Gastrocnemius medialis (tissue), 4 donors: ENCODE data around the gene MTCL1. TPM values are rescaled to one million over a fixed set of nuclear protein-coding genes. Genes with fewer than 3 reads are reported as not detected.

ENCODE experiments used
- ATAC-seq, 2 donors: fragments of 150-250 bp; one replicate each; pipeline ENCODE4 v1.9.1; 2016
- DNase-seq, 2 donors: peaks; one replicate each; pipeline ENCODE4 v3.0.0-alpha.2; 2019
- H3K27ac ChIP-seq, 4 donors: fragments of 200-600 bp; sonication (generic); 1 replicate in 1 of 4; 2 replicates in 3 of 4; pipeline ENCODE4 v1.5.1; 2016 to 2018; ENCODE audit warnings: mild to moderate bottlenecking in 2 of 4, moderate library complexity in 1 of 4
- H3K27me3 ChIP-seq, 3 donors: fragments of 200-600 bp; sonication (generic) in 2 of 3; 1 replicate in 1 of 3; 2 replicates in 2 of 3; pipeline versions ENCODE4 v1.5.1 to v1.6.0; 2016 to 2019; ENCODE audit warnings: mild to moderate bottlenecking in 1 of 3, moderate library complexity in 1 of 3
- H3K36me3 ChIP-seq, 2 donors: fragments of 200-600 bp; sonication (generic) in 1 of 2; one replicate each; pipeline ENCODE4 v1.5.1; 2017 to 2018
- H3K4me1 ChIP-seq, 2 donors: fragments of 200-600 bp; sonication (generic) in 1 of 2; one replicate each; pipeline ENCODE4 v1.5.1; 2016 to 2017; ENCODE audit warnings: mild to moderate bottlenecking in 2 of 2
- H3K4me3 ChIP-seq, 4 donors: fragments of 200-600 bp; sonication (generic) in 3 of 4; 1 replicate in 1 of 4; 2 replicates in 3 of 4; pipeline ENCODE4 v1.5.1; 2016 to 2019; ENCODE audit warnings: mild to moderate bottlenecking in 2 of 4
- H3K9me3 ChIP-seq, 3 donors: fragments of 200-600 bp; sonication (generic) in 2 of 3; 1 replicate in 1 of 3; 2 replicates in 2 of 3; pipeline ENCODE4 v1.5.1; 2016 to 2019
- POLR2A ChIP-seq, 2 donors: fragments of 450-650 bp; IDR thresholded peaks; one replicate each; pipeline ENCODE4 v1.6.1; 2017; ENCODE audit warnings: antibody characterized with exemption in 2 of 2, mild to moderate bottlenecking in 2 of 2, moderate library complexity in 2 of 2
- in situ Hi-C, 4 donors: fragments of 200-750 bp; cut with MboI; loops; one replicate each; pipeline versions ENCODE4 v1.15.0 to v1.8.0; 2017; ENCODE audit warnings: low sequenced_read_pairs in 4 of 4
- intact Hi-C: fragments of 100-400 bp; cut with DNase I; formaldehyde crosslinking; loops from one replicate; pipeline ENCODE4 v1.15.1; 2023; ENCODE audit warnings: low total_unique reads
- total RNA-seq, 4 donors: library from RNA; depleted of rRNA; stranded (reverse); fragments of >200 nt; gene quantifications; one replicate each; pipeline versions ENCODE4 v1.1.0 to v1.2.3, GENCODE V29; 2016
- TF ChIP-seq, protein P1 (sequence below), 5 experiments: fragments of 450-650 bp in 3 of 5; fragments of 200-600 bp in 2 of 5; sonication (generic) in 2 of 5; IDR thresholded peaks in 4 of 5; conservative IDR thresholded peaks in 1 of 5; 1 replicate in 4 of 5; 2 replicates in 1 of 5; pipeline ENCODE4 v1.5.1; 2016 to 2019; ENCODE audit warnings: antibody characterized with exemption in 5 of 5, mild to moderate bottlenecking in 3 of 5, moderate library complexity in 3 of 5

The MTCL1 gene
- total RNA-seq, 4 donors from 2014 or later, result 2.0 to 8.6 (median 3.5) TPM

GRCh38 chr18:8766559-8767293, 61.4 kb downstream of the MTCL1 start:
- no peak for TF ChIP-seq POLR2A (IDR thresholded peaks at IDR 0.05)
- TF ChIP-seq, protein P1, sequence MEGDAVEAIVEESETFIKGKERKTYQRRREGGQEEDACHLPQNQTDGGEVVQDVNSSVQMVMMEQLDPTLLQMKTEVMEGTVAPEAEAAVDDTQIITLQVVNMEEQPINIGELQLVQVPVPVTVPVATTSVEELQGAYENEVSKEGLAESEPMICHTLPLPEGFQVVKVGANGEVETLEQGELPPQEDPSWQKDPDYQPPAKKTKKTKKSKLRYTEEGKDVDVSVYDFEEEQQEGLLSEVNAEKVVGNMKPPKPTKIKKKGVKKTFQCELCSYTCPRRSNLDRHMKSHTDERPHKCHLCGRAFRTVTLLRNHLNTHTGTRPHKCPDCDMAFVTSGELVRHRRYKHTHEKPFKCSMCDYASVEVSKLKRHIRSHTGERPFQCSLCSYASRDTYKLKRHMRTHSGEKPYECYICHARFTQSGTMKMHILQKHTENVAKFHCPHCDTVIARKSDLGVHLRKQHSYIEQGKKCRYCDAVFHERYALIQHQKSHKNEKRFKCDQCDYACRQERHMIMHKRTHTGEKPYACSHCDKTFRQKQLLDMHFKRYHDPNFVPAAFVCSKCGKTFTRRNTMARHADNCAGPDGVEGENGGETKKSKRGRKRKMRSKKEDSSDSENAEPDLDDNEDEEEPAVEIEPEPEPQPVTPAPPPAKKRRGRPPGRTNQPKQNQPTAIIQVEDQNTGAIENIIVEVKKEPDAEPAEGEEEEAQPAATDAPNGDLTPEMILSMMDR (IDR thresholded peaks at IDR 0.05 in 4 of 5, conservative IDR thresholded peaks at IDR 0.05 in 1 of 5), result no peak
- no peak for DNase-seq
- intact Hi-C loops, result no loop called here
- H3K4me3 ChIP-seq, result no peak overlapping the region
- no peaks in the 10 kb centered on the region for H3K36me3 ChIP-seq
- in situ Hi-C loops, result no loop called here
- H3K27ac ChIP-seq, result no peak overlapping the region
- no peaks in the 10 kb centered on the region for H3K9me3 ChIP-seq
- H3K27me3 ChIP-seq, result no peaks in the 10 kb centered on the region
- H3K4me1 ChIP-seq, result no peaks in the 10 kb centered on the region
- ATAC-seq, result no peak

GRCh38 chr18:8767340-8767739, 62.0 kb downstream of the MTCL1 start:
- no peaks in the 10 kb centered on the region for H3K36me3 ChIP-seq
- ATAC-seq (no peak), DNase-seq (no peak)
- no peaks in the 10 kb centered on the region for H3K9me3 ChIP-seq
- H3K4me1 ChIP-seq, result no peaks in the 10 kb centered on the region
- H3K27ac ChIP-seq, result no peak overlapping the region
- H3K27me3 ChIP-seq, result no peaks in the 10 kb centered on the region
- TF ChIP-seq, protein P1 (IDR thresholded peaks at IDR 0.05 in 4 of 5, conservative IDR thresholded peaks at IDR 0.05 in 1 of 5), result no peak
- TF ChIP-seq POLR2A (IDR thresholded peaks at IDR 0.05), result no peak
- in situ Hi-C loops, result no loop called here
- no peak overlapping the region for H3K4me3 ChIP-seq
- intact Hi-C loops, result no loop called here

- H3K4me1 ChIP-seq, result no peaks in the 10 kb centered on the region
- no peaks in the 10 kb centered on the region for H3K27me3 ChIP-seq
- ATAC-seq, result no peak
- intact Hi-C loops (no loop called here), in situ Hi-C loops (no loop called here)
- no peaks in the 10 kb centered on the region for H3K9me3 ChIP-seq
- H3K27ac ChIP-seq, result no peak overlapping the region
- H3K4me3 ChIP-seq, result no peak overlapping the region
- no peaks in the 10 kb centered on the region for H3K36me3 ChIP-seq
- no peak for DNase-seq
- TF ChIP-seq, protein P1 (IDR thresholded peaks at IDR 0.05 in 4 of 5, conservative IDR thresholded peaks at IDR 0.05 in 1 of 5), result no peak
- TF ChIP-seq POLR2A (IDR thresholded peaks at IDR 0.05), result no peak
Measured at GRCh38 chr18:8769509-8770095, 64.2 kb downstream of the MTCL1 start.

GRCh38 chr18:8770657-8771056, 65.3 kb downstream of the MTCL1 start:
- in situ Hi-C loops, result no loop called here
- H3K27ac ChIP-seq, result no peak overlapping the region
- H3K36me3 ChIP-seq, result no peaks in the 10 kb centered on the region
- TF ChIP-seq, protein P1 (IDR thresholded peaks at IDR 0.05 in 4 of 5, conservative IDR thresholded peaks at IDR 0.05 in 1 of 5), result no peak
- no peak for TF ChIP-seq POLR2A (IDR thresholded peaks at IDR 0.05)
- H3K9me3 ChIP-seq, result no peaks in the 10 kb centered on the region
- H3K4me1 ChIP-seq, result no peaks in the 10 kb centered on the region
- no peak overlapping the region for H3K4me3 ChIP-seq
- H3K27me3 ChIP-seq, result no peaks in the 10 kb centered on the region
- DNase-seq (no peak), ATAC-seq (no peak)
- intact Hi-C loops, result no loop called here
